SK-N-SH treated with all-trans-retinoic acid at 6 μM for 48 hours (cell line): ENCODE measurements around the gene SYCP2.

ENCODE experiments used
- BACH2 ChIP-seq: fragments of 250-450 bp; sonication (Bioruptor Pico); IDR thresholded peaks from 2 replicates; pipeline ENCODE4 v1.9.0; 2021; ENCODE audit warnings: mild to moderate bottlenecking, borderline replicate concordance
- CSDC2 ChIP-seq: fragments of 250-450 bp; sonication (Bioruptor Pico); IDR thresholded peaks from 2 replicates; pipeline ENCODE4 v1.5.0; 2020; ENCODE audit warnings: mild to moderate bottlenecking, moderate library complexity
- CSRNP3 ChIP-seq: fragments of 250-450 bp; sonication (Bioruptor Pico); IDR thresholded peaks from 2 replicates; pipeline ENCODE4 v1.5.1; 2021; ENCODE audit warnings: mild to moderate bottlenecking, moderate library complexity
- ISL1 ChIP-seq: fragments of 250-450 bp; sonication (Bioruptor Pico); IDR thresholded peaks from 2 replicates; pipeline ENCODE4 v2.1.2; 2022; ENCODE audit warnings: mild to moderate bottlenecking, moderate library complexity
- OSR1 ChIP-seq: fragments of 250-450 bp; sonication (Bioruptor Pico); IDR thresholded peaks from 2 replicates; pipeline ENCODE4 v1.8.0; 2022; ENCODE audit warnings: moderate library complexity, mild to moderate bottlenecking, inconsistent platforms
- PATZ1 ChIP-seq: fragments of 250-450 bp; sonication (Bioruptor Pico); IDR thresholded peaks from 2 replicates; pipeline ENCODE4 v1.8.0; 2020; ENCODE audit warnings: mild to moderate bottlenecking, moderate library complexity, borderline replicate concordance
- POU6F1 ChIP-seq: fragments of 250-450 bp; sonication (Bioruptor Pico); IDR thresholded peaks from 2 replicates; pipeline ENCODE4 v1.8.0; 2021; ENCODE audit warnings: low read depth, mild to moderate bottlenecking, moderate library complexity, borderline replicate concordance
- PPARA ChIP-seq: fragments of 250-450 bp; sonication (Bioruptor Pico); IDR thresholded peaks from 2 replicates; pipeline ENCODE4 v1.5.0; 2020; ENCODE audit warnings: mild to moderate bottlenecking, borderline replicate concordance
- RARB ChIP-seq: fragments of 250-450 bp; sonication (Bioruptor Pico); IDR thresholded peaks from 2 replicates; pipeline ENCODE4 v1.8.0; 2021; ENCODE audit warnings: mild to moderate bottlenecking, moderate library complexity
- TCF4 ChIP-seq: fragments of 250-450 bp; sonication (Bioruptor Pico); IDR thresholded peaks from 2 replicates; pipeline ENCODE4 v1.8.0; 2021; ENCODE audit warnings: mild to moderate bottlenecking, moderate library complexity, borderline replicate concordance
- ZFP3 ChIP-seq: fragments of 250-450 bp; sonication (Bioruptor Pico); IDR thresholded peaks from 2 replicates; pipeline ENCODE4 v1.5.0; 2020; ENCODE audit warnings: mild to moderate bottlenecking, moderate library complexity
- ZFP30 ChIP-seq: fragments of 450-650 bp; formaldehyde crosslinking; IDR thresholded peaks from 2 replicates; pipeline ENCODE4 v1.5.0; 2022; ENCODE audit warnings: mild to moderate bottlenecking, moderate library complexity
- ZNF565 ChIP-seq: fragments of 450-650 bp; formaldehyde crosslinking; conservative IDR thresholded peaks from 2 replicates; pipeline ENCODE4 v1.5.0; 2020; ENCODE audit warnings: low read depth, mild to moderate bottlenecking, moderate library complexity

GRCh38 chr20:59861401-59861800 is 72.0 kb downstream of the SYCP2 start:
- no peak for TF ChIP-seq ZFP3
- TF ChIP-seq POU6F1 (CRISPR knock-in tag), result no peak
- no peak for TF ChIP-seq PATZ1
- no peak for TF ChIP-seq CSDC2
- no peak for TF ChIP-seq PPARA (CRISPR knock-in tag)
- no peak for TF ChIP-seq OSR1 (CRISPR knock-in tag)
- no peak for TF ChIP-seq ZNF565
- no peak for TF ChIP-seq ZFP30 (CRISPR knock-in tag)
- no peak for TF ChIP-seq CSRNP3
- no peak for TF ChIP-seq ISL1 (CRISPR knock-in tag)
- TF ChIP-seq BACH2 (CRISPR knock-in tag), result no peak
- no peak for TF ChIP-seq TCF4 (CRISPR knock-in tag)
- no peak for TF ChIP-seq RARB (CRISPR knock-in tag)
